ENCODE measurements around the gene PIK3CB.

DNA sequence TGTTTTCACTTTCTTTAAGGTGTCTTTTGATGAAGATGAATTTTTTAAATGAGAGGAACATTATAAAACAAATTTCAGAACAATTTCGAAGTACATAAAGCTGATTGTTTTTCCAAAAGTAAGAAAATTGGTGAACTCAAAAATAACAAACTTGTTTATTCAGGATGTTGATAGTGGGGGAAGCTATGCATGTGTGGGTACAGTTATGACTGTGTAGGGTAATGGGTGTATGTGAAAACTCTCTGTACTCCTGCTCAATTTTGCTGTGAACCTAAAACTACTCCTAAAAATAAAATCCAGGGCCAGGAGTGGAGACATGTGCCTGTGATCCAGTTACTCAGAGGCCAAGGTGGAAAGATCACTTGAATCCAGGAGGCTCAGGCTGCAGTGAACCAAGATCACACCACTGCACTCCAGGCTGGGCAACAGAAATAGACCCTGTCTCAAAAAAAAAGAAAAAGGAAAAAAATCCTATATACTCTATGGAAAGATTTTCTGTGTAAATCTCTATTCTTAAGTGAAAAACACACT lies 37.2 kb downstream of the PIK3CB start:
- TF ChIP-seq, protein P1, sequence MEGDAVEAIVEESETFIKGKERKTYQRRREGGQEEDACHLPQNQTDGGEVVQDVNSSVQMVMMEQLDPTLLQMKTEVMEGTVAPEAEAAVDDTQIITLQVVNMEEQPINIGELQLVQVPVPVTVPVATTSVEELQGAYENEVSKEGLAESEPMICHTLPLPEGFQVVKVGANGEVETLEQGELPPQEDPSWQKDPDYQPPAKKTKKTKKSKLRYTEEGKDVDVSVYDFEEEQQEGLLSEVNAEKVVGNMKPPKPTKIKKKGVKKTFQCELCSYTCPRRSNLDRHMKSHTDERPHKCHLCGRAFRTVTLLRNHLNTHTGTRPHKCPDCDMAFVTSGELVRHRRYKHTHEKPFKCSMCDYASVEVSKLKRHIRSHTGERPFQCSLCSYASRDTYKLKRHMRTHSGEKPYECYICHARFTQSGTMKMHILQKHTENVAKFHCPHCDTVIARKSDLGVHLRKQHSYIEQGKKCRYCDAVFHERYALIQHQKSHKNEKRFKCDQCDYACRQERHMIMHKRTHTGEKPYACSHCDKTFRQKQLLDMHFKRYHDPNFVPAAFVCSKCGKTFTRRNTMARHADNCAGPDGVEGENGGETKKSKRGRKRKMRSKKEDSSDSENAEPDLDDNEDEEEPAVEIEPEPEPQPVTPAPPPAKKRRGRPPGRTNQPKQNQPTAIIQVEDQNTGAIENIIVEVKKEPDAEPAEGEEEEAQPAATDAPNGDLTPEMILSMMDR (IDR thresholded peaks at IDR 0.05) = no peak
- TF ChIP-seq POLR2A (IDR thresholded peaks at IDR 0.05) = no peak
- no peak for TF ChIP-seq POLR2AphosphoS5 (IDR thresholded peaks at IDR 0.05)

Measured in prostate gland (tissue), 2 donors.